Sigmoid colon (tissue), 4 donors: ENCODE results near the gene TCF7.

Experiments
- POLR2A ChIP-seq, 2 donors: fragments of 450-650 bp; IDR thresholded peaks; one replicate each; pipeline ENCODE4 v1.6.1; 2016; ENCODE audit warnings: antibody characterized with exemption in 2 of 2, mild to moderate bottlenecking in 2 of 2, moderate library complexity in 2 of 2
- POLR2AphosphoS5 ChIP-seq, 4 donors: sonication (generic); formaldehyde crosslinking; IDR thresholded peaks; one replicate each; pipeline ENCODE4 v1.6.1; 2017; ENCODE audit warnings: antibody characterized with exemption in 4 of 4

GRCh38 chr5:134149571-134150303 is 35.3 kb downstream of the TCF7 start:
- TF ChIP-seq POLR2AphosphoS5 (IDR thresholded peaks at IDR 0.05): no peak
- no peak for TF ChIP-seq POLR2A (IDR thresholded peaks at IDR 0.05)
